Measurements from ENCODE around the gene DLGAP1. TPM values are rescaled to one million over a fixed set of nuclear protein-coding genes. Genes with fewer than 3 reads are reported as not detected.

The DLGAP1 gene
- total RNA-seq, 3 donors from 2014 or later, result 0.96 to 17.6 (median 5.2) TPM

DNA sequence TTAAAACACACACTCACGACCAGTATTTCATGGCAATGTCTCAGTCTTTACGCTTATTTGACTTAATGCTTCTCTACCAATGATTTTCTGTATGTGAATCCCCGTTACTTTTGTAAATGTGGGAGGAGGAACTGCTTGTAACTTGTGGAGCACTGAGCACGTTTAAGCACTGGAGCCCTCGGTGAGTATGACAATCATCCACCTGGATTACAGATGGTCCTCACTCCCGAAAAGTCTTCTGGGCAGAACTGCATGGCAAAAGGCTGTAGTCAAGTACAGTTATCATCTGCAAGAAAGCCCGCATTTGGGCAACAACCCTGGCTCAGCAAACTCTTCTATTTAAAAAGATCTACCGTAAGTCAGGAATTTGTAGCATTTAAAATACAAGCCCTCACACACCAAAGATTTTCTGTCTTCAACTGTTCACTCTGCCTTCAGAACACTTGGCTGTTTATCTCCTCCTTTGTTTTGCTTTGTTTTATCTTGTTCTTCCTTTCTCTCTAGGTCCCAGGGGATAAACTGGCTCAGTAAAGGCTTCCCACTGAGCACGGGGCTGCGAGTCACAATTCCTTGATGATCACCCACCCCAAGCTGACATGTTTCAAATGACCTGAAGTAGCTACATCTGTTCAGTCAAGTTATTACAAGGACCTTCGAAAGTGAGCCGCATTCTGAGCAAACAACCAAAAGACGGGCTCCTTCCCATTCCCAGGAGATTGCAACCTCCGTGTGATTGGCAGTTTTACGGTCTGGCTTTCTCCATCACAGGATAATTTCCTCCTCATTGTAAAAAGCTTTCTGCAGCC is 102.2 kb downstream of the DLGAP1 start:
- intact Hi-C loops (cut with DNase I; ENCODE audit: low total_unique reads), result no loop called here
- Histone ChIP-seq H3K27ac (no peak overlapping the region), H3K4me1 (no peaks in the 10 kb centered on the region), H3K27me3 (no peaks in the 10 kb centered on the region), H3K36me3 (no peaks in the 10 kb centered on the region), H3K4me3 (no peak overlapping the region), H3K9me3 (no peaks in the 10 kb centered on the region)
- TF ChIP-seq POLR2AphosphoS5 (IDR thresholded peaks at IDR 0.05) (no peak), POLR2A (IDR thresholded peaks at IDR 0.05) (no peak), CTCF (IDR thresholded peaks at IDR 0.05) (no peak)
- no peak for DNase-seq (ENCODE audit: low spot score in 2 of 2)

- no peak overlapping the region for H3K27ac ChIP-seq
- no peaks in the 10 kb centered on the region for H3K27me3 ChIP-seq
- no peak for TF ChIP-seq POLR2AphosphoS5 (IDR thresholded peaks at IDR 0.05)
- TF ChIP-seq POLR2A (IDR thresholded peaks at IDR 0.05), result no peak
- no peak for TF ChIP-seq CTCF (IDR thresholded peaks at IDR 0.05)
- no peaks in the 10 kb centered on the region for H3K9me3 ChIP-seq
- intact Hi-C loops (cut with DNase I; ENCODE audit: low total_unique reads), result no loop called here
- no peak for DNase-seq (ENCODE audit: low spot score in 2 of 2)
- H3K36me3 ChIP-seq, result no peaks in the 10 kb centered on the region
- no peaks in the 10 kb centered on the region for H3K4me1 ChIP-seq
- no peak overlapping the region for H3K4me3 ChIP-seq
Observed at GRCh38 chr18:4351005-4351404, 104.1 kb downstream of the DLGAP1 start.

DNA sequence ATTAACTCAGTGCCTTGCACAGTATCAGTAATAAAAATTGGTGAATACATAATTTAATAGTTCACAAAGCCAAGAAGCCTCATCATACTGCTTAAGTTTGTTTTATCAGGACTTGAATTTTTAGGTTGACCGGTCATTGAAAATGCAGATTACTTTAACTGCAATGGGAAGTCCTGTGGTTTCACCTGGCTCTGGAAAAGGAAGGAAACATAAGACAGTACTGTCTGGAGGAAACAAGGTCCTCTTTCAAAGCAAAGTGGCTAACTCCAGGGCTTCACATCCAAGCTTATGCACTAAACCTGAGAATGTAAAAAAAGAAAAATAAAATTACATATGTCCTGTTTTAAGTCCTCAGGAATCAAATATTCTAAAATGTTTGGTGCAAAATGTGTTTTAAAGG is 119.7 kb downstream of the DLGAP1 start:
- no peaks in the 10 kb centered on the region for H3K27me3 ChIP-seq
- no peak for TF ChIP-seq POLR2AphosphoS5 (IDR thresholded peaks at IDR 0.05)
- TF ChIP-seq CTCF (IDR thresholded peaks at IDR 0.05), result no peak
- TF ChIP-seq POLR2A (IDR thresholded peaks at IDR 0.05), result no peak
- H3K27ac ChIP-seq, result no peak overlapping the region
- no peaks in the 10 kb centered on the region for H3K4me1 ChIP-seq
- no peak overlapping the region for H3K4me3 ChIP-seq
- no peaks in the 10 kb centered on the region for H3K36me3 ChIP-seq
- intact Hi-C loops (cut with DNase I; ENCODE audit: low total_unique reads), result no loop called here
- no peak for DNase-seq (ENCODE audit: low spot score in 2 of 2)
- no peaks in the 10 kb centered on the region for H3K9me3 ChIP-seq

GRCh38 chr18:4333043-4333442 is 122.1 kb downstream of the DLGAP1 start:
- intact Hi-C loops (cut with DNase I; ENCODE audit: low total_unique reads), result no loop called here
- Histone ChIP-seq H3K9me3 (no peaks in the 10 kb centered on the region), H3K4me3 (no peak overlapping the region), H3K4me1 (no peaks in the 10 kb centered on the region), H3K27me3 (no peaks in the 10 kb centered on the region), H3K27ac (no peak overlapping the region), H3K36me3 (no peaks in the 10 kb centered on the region)
- no peak for DNase-seq (ENCODE audit: low spot score in 2 of 2)
- TF ChIP-seq CTCF (IDR thresholded peaks at IDR 0.05) (no peak), POLR2AphosphoS5 (IDR thresholded peaks at IDR 0.05) (no peak), POLR2A (IDR thresholded peaks at IDR 0.05) (no peak)

GRCh38 chr18:4319738-4320677 is 135.1 kb downstream of the DLGAP1 start:
- no peak for DNase-seq (ENCODE audit: low spot score in 2 of 2)
- intact Hi-C loops (cut with DNase I; ENCODE audit: low total_unique reads), result no loop called here
- Histone ChIP-seq H3K9me3 (peaks cover 0 to 5% of the 10 kb centered on the region in 2 donors), H3K27me3 (no peaks in the 10 kb centered on the region), H3K36me3 (no peaks in the 10 kb centered on the region), H3K27ac (no peak overlapping the region), H3K4me3 (no peak overlapping the region), H3K4me1 (no peaks in the 10 kb centered on the region)
- TF ChIP-seq POLR2A (IDR thresholded peaks at IDR 0.05) (no peak), POLR2AphosphoS5 (IDR thresholded peaks at IDR 0.05) (no peak), CTCF (IDR thresholded peaks at IDR 0.05) (no peak)

Data from breast epithelium (tissue), 4 donors.